Activated naive CD4-positive, alpha-beta T cell treated with anti-CD3 and anti-CD28 coated beads, Interleukin-2, amount 50 U/mL, for 72 hours (primary cell): Measurements from ENCODE around the gene CCNG2. TPM values are rescaled to one million over a fixed set of nuclear protein-coding genes. Genes with fewer than 3 reads are reported as not detected.

Experiments
- ATAC-seq, 2 donors: fragments of 150-1000 bp; cut with Tn5 transposase; 2 replicates each; pipeline ENCODE4 v1.10.0; 2021; ENCODE audit warnings: mild to moderate bottlenecking in 2 of 2, moderate library complexity in 2 of 2
- DNase-seq, 2 donors: peaks; one replicate each; pipeline ENCODE4 v3.0.0; 2021 to 2022; ENCODE audit warnings: low spot score in 2 of 2
- H3K27ac Mint-ChIP-seq, 2 donors: one replicate each; pipeline ENCODE4 v1.8.0; 2022; ENCODE audit warnings: mild to moderate bottlenecking in 2 of 2, mixed read lengths in 2 of 2
- H3K36me3 Mint-ChIP-seq, 2 donors: one replicate each; pipeline ENCODE4 v1.8.0; 2022; ENCODE audit warnings: mixed read lengths in 2 of 2
- H3K9me3 Mint-ChIP-seq, 2 donors: one replicate each; pipeline ENCODE4 v1.8.0; 2022; ENCODE audit warnings: mixed read lengths in 2 of 2
- total RNA-seq, 2 donors: library from RNA; stranded (reverse); gene quantifications; one replicate each; pipeline ENCODE4 v1.2.3, GENCODE V29; 2022

Gene CCNG2
- total RNA-seq, 2 donors from 2014 or later: 43.4 to 49.8 TPM

GRCh38 chr4:77141964-77142645 lies 14.9 kb upstream of the CCNG2 start:
- ATAC-seq: no peak
- no peak overlapping the region for H3K27ac Mint-ChIP-seq
- no peak for DNase-seq
- H3K9me3 Mint-ChIP-seq: no peaks in the 10 kb centered on the region
- H3K36me3 Mint-ChIP-seq: no peaks in the 10 kb centered on the region

GRCh38 chr4:77142646-77143028 lies 14.4 kb upstream of the CCNG2 start:
- Mint-ChIP-seq H3K9me3 (no peaks in the 10 kb centered on the region), H3K36me3 (no peaks in the 10 kb centered on the region), H3K27ac (no peak overlapping the region)
- no peak for DNase-seq
- no peak for ATAC-seq

GRCh38 chr4:77143091-77143490 lies 13.9 kb upstream of the CCNG2 start:
- Mint-ChIP-seq H3K9me3 (no peaks in the 10 kb centered on the region), H3K27ac (no peak overlapping the region), H3K36me3 (no peaks in the 10 kb centered on the region)
- no peak for DNase-seq
- no peak for ATAC-seq

- Mint-ChIP-seq H3K36me3 (no peaks in the 10 kb centered on the region), H3K27ac (no peak overlapping the region), H3K9me3 (no peaks in the 10 kb centered on the region)
- ATAC-seq: peak in 1 of 2 donors; percentile 36
- no peak for DNase-seq
Measured at GRCh38 chr4:77145842-77146185, 11.2 kb upstream of the CCNG2 start.

GRCh38 chr4:77146186-77147078 lies 10.6 kb upstream of the CCNG2 start:
- Mint-ChIP-seq H3K9me3 (no peaks in the 10 kb centered on the region), H3K36me3 (no peaks in the 10 kb centered on the region), H3K27ac (no peak overlapping the region)
- ATAC-seq (no peak), DNase-seq (no peak)

GRCh38 chr4:77147079-77147782 lies 9.8 kb upstream of the CCNG2 start:
- Mint-ChIP-seq H3K27ac (no peak overlapping the region), H3K9me3 (no peaks in the 10 kb centered on the region), H3K36me3 (no peaks in the 10 kb centered on the region)
- ATAC-seq (no peak), DNase-seq (no peak)

GRCh38 chr4:77148078-77148477 lies 8.9 kb upstream of the CCNG2 start:
- DNase-seq (no peak), ATAC-seq (no peak)
- H3K27ac Mint-ChIP-seq: no peak overlapping the region
- H3K36me3 Mint-ChIP-seq: no peaks in the 10 kb centered on the region
- H3K9me3 Mint-ChIP-seq: no peaks in the 10 kb centered on the region

- DNase-seq: no peak
- no peak for ATAC-seq
- no peaks in the 10 kb centered on the region for H3K36me3 Mint-ChIP-seq
- H3K27ac Mint-ChIP-seq: no peak overlapping the region
- no peaks in the 10 kb centered on the region for H3K9me3 Mint-ChIP-seq
Measured at GRCh38 chr4:77149789-77150188, 7.2 kb upstream of the CCNG2 start.

- H3K27ac Mint-ChIP-seq: no peak overlapping the region
Measured at GRCh38 chr4:77151241-77151640, 5.8 kb upstream of the CCNG2 start.

GRCh38 chr4:77152421-77152820 lies 4.6 kb upstream of the CCNG2 start:
- DNase-seq: no peak
- no peak for ATAC-seq
- H3K27ac Mint-ChIP-seq: no peak overlapping the region
- H3K36me3 Mint-ChIP-seq: peaks cover 7 to 8% of the 10 kb centered on the region in 2 donors
- no peaks in the 10 kb centered on the region for H3K9me3 Mint-ChIP-seq

More at GRCh38 chr4:77151241-77151640, 5.8 kb upstream of the CCNG2 start:
- no peak for DNase-seq
- ATAC-seq: peak in 1 of 2 donors; percentile 45
- Mint-ChIP-seq H3K9me3 (no peaks in the 10 kb centered on the region), H3K36me3 (peaks cover 0 to under 1% of the 10 kb centered on the region in 2 donors)

- DNase-seq (no peak), ATAC-seq (no peak)
- H3K36me3 Mint-ChIP-seq: peaks cover 7 to 8% of the 10 kb centered on the region in 2 donors
- H3K27ac Mint-ChIP-seq: no peak overlapping the region
- H3K9me3 Mint-ChIP-seq: no peaks in the 10 kb centered on the region
Measured at GRCh38 chr4:77153006-77153405, 4.0 kb upstream of the CCNG2 start.

GRCh38 chr4:77154065-77154464 lies 2.9 kb upstream of the CCNG2 start:
- Mint-ChIP-seq H3K9me3 (no peaks in the 10 kb centered on the region), H3K27ac (no peak overlapping the region), H3K36me3 (peaks cover 8 to 13% of the 10 kb centered on the region in 2 donors)
- ATAC-seq (no peak), DNase-seq (no peak)

- ATAC-seq: no peak
- Mint-ChIP-seq H3K36me3 (peaks cover 8 to 18% of the 10 kb centered on the region in 2 donors), H3K9me3 (no peaks in the 10 kb centered on the region), H3K27ac (peak overlapping the region in 1 of 2 donors; percentile 86)
- DNase-seq: no peak
Measured at GRCh38 chr4:77154761-77155499, 2.1 kb upstream of the CCNG2 start.

- Mint-ChIP-seq H3K9me3 (no peaks in the 10 kb centered on the region), H3K36me3 (peaks cover 8 to 18% of the 10 kb centered on the region in 2 donors), H3K27ac (peak overlapping the region; percentile 86 to 98)
- DNase-seq: no peak
- no peak for ATAC-seq
Measured at GRCh38 chr4:77155631-77156452, 1.2 kb upstream of the CCNG2 start.

- DNase-seq (peak; percentile 87 to 95), ATAC-seq (peak; percentile 94 to 95)
- Mint-ChIP-seq H3K36me3 (peaks cover 8 to 18% of the 10 kb centered on the region in 2 donors), H3K27ac (peak overlapping the region; percentile 86 to 98), H3K9me3 (no peaks in the 10 kb centered on the region)
Measured at GRCh38 chr4:77156533-77156911, 485 bp upstream of the CCNG2 start.
